HG03097 (cell line): ENCODE results near the gene NDUFA13.

Experiments used
- ATAC-seq: cut with Tn5 transposase; IDR thresholded peaks from one replicate; pipeline ENCODE4 v1.9.1; 2021; ENCODE audit not compliant: unreplicated experiment, low FRiP score

NDUFA13 gene

DNA sequence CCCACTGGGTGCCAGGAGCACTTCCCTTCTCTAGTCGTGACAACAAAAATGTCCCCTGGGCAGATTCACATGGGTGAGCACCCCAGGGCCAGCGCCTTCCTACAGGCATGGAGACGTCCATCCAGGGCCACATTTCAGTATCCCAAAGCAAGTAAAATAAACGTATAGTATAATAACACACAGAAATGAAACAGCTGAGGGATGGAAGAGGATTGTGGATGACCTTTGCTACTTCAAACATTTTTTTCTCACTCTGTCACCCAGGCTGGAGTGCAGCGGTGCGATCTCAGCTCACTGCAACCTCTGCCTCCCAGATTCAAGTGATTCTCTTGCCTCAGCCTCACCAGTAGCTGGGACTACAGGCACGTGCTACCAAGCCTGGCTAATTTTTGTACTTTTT, 50.3 kb downstream of the NDUFA13 start:
- ATAC-seq: no peak

DNA sequence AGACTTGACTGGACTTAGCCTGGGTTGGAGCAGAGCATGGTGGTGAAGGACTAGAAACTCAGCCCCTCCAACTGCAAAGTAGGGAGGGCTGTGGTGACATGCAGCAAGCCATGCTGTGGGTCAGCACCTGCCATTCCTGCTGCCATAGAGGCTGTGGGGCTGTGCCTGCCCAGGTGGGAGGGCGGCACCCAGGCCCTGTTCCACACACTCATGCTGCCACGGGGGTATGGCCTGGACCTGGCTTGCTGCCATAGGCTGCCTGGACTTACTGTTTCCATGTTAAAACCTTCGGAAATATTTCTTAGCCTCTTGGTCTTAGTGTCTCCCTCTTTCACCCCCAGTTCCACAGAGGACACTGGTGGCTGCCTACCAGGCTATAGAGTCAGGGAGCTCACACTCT, 51.4 kb downstream of the NDUFA13 start:
- no peak for ATAC-seq

DNA sequence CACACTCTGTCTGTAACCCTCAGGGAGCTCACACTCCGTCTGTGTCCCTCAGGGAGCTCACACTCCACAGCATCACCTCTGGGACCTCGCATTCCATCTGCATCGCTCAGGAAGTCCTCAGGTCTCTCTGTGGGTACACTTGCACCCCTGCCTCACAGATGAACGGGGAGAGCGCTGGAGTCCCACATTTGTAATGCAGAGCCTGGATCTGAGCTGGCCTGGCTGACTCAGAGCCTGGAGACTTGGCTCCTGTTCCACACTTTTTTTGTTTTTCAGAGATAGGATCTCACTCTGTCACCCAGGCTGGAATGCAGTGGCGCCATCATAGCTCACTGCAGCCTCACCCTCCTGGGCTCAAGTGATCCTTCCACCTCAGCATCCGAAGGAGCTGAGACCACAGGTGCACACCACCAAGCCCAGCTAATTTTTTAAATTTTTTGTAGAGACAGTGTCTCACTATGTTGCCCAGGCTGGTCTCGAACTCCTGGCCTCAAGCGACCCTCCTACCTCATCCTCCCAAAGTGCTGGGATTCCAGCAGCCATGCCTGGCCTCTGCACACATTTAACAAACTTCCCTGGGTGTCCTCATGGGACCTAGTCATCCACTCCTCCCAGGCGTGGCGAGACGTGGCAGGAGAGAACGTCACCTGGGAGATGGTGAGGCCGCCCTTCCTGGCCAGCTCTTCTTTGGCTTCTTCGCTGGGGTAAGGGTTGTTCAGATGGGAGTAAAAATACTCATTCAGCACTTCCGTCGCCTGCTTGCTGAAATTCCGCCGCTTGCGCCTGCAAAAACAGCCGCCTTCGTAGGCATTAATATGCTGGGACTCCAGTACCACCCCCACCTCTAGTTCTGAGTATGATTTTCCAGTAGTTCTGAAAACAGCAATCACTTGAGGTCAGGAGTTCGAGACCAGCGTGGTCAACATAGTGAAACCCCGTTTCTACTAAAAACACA, 53.1 kb downstream of the NDUFA13 start:
- no peak for ATAC-seq

DNA sequence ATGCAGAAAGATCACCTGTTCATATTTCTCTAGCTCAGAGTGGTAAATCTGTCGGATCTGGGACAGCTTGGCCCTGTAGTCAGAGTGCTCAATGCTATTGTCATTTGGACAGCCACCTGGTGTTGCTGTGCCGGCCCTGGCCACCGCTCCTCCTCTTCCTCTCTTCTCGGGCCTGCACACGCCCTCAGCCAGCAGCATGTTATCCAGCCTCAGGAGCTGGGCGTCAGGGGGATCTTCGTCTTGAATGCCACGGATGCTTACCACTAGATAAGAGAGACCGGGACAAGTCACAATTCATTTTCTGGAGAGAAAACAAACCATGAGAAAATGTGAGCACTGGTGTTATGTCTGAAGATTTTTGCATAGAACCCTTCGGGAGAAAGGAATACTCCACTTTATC, 54.5 kb downstream of the NDUFA13 start:
- no peak for ATAC-seq

DNA sequence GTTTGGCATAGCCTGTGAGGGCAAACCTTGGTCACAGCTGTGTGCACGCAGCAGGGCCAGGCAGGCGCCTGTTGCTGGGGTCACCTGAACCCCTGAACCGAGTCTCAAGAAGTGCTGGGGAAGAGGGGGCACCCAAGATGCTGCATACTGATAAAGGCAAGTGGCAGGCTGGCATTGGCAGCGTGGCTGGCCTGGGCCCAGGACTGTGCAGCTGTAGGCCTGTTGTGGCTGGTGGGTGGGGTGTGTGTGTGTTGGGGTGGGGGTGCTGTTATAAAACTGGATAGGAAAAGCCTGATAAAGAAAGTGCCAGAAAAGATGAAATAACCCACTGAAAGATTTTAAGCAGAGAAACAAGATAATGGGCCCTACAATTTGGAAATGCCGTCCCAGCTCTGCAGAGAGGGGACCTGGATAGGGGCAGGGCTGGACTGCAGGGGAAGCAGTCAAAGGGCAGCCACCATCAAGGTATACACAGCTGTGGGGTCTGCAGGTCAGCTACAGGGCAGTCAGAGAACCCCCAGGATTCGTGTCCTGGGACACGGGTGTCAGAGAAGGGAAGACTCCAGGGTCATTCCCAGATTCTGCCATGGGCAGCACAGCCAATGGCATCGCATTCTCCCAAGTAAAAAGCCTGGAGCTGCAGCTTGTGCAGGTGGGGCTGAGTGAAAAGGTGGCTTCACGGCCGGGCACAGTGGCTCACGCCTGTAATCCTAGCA, 55.2 kb downstream of the NDUFA13 start:
- no peak for ATAC-seq

DNA sequence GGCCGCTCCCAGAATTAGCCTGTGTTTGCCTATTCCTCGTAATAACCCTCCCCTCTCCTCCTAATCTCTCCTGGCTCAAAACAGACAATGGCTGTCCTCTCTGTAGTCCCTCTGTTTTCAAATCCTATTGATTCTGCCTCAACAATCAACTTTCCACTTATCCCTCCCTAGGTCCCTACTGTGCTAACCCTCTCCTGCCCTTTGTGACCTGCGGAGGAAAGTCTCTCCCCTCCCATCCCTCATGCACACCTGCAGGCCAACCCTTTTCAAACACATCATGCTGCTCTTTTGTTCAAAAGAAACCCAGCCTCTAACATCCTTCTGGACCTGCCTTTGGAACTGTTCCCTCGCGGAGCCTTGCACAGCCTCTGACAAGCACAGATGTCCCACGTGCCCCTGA, 59.4 kb downstream of the NDUFA13 start:
- ATAC-seq: no peak
